GM21360 (cell line): ENCODE measurements around the gene GMCL1.
"Not testable (repeated sequence)": the region's sequence is repeated elsewhere in the genome, so short reads cannot be mapped to it uniquely, and the experiment has no call there.

ENCODE experiments used
- ATAC-seq: cut with Tn5 transposase; IDR thresholded peaks from one replicate; pipeline ENCODE4 v1.9.1; 2021; ENCODE audit warnings: mild to moderate bottlenecking, moderate library complexity; ENCODE audit not compliant: unreplicated experiment

GMCL1 gene

DNA sequence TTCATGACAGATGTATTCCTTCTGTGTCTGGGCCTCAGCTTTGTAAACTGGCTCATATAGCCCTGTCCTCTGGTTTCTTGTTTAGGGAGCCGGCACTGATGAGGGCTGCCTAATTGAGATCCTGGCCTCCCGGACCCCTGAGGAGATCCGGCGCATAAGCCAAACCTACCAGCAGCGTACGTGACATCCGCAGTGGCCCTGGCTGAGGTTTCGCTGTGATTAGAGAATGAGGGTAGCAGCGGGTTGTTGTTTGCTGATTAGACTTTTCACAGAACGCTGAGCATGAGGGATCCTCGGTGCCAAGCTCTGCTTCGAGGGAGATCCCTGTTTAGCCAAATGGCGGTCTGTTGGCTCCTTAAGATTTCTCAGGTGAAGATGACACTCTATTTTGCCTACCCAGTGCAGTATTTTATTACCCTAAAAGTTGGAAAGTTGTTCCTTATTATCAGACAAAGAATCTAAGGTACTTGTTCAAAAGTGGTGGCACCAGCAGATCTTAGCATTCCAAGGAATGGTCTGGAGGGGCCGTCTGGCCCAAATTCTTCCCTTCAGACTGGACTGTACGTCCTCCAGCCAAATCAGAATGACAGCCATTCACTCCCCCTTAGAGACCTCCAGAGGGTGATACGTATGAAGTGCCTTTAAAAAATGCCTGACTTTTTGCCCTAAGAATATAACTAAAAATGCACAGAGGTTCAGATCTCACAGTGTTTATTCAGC lies 21.5 kb upstream of the GMCL1 start:
- no peak for ATAC-seq

DNA sequence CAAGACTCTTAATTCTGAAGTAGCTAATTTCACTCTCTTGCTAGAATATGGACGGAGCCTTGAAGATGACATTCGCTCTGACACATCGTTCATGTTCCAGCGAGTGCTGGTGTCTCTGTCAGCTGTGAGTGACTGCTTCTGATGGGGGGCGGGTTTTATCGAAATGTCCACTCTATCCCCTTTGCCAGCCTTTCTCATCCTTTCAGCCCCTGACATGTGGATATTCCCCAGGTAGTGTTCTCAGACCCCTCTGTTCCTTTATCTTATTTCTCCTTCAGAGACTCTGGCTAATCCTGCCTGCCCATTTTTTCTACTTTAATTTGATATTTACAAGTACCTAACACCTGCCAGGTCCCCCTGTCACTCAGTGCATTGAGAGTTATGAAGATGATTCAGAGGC lies 18.9 kb upstream of the GMCL1 start:
- no peak for ATAC-seq

DNA sequence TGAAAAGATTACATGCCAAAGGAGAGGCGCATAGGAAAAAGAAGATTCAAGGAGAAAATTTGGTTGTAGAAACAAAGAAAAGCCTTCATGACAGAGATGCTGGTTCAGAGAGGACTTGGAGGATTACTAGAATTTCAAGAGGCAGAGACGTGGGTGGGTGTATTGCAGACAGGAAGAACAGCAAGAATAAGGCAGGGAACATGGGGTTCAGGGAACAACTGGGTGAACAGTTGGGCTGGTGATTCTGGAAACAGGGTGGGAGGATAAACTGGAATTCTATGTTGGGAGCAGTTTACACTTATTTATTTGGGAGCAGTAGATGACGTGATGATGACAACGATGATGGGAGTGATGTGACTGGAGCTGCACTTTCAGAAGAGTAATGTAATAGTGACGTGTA lies 18.4 kb upstream of the GMCL1 start:
- ATAC-seq = no peak

DNA sequence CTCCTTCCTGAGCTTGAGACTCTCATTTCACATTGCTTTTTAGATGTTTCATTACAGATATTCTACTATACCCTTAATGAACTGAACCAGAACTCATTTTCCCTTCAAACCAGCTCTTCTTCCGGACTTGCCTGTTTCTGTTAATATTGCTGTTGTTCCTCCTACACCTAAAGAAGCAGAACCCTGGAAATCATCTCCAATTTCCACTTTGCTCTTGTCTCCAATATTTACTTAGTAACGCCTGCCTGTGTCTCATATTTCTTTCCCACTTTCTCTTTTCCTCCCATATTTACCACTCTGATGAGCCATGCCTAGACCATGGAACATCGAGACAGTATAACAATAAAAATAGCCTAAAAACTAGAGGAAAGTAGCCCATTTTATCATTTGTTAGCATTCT lies 17.9 kb upstream of the GMCL1 start:
- ATAC-seq = no peak

DNA sequence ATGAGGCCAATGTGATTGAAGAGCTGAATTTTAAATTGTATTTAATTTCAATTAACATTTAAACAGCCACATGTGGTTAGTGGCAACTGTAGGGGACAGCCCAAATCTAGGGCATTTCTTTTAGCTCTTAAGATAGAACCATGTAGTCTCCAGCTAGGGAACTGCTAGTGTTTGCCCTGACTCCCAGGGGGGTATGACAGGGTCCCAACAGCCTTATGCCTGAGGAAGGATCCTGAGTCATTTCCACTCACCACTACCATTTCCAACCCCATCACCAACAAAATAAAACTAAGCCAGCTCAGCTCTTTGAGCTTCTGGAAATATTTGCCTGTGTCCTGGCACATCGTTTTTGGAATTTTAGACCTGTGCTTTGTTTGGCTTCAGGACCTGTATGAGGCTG lies 13.7 kb upstream of the GMCL1 start:
- no peak for ATAC-seq

DNA sequence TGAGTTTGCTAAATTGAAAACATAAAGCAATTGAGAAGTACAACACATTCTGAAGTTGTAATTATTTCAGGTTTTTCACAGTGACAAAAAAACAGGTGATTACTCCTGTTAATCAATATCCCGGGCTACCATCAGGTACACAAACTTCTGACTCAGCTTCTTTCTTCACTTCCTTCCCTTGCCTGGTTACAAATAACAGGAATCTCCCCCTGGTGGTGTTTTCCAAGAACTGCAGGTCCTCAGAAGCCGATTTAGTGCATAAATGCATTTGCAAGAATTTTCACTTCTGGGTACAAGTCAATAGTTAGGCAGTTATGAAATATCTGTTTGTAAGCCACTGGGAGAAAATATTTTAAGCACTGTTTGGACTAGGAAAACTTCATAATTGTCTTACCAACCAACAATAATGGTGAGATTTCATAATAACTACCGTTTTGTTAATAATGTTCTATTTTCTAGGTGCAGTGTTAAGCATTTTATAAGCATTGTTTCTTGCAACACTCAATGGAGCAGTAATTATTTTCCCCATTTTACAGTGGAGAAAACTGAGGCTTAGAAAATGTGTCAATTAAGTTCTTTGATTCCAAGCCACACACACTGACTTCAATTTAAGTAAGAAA lies 12.4 kb upstream of the GMCL1 start:
- no peak for ATAC-seq

DNA sequence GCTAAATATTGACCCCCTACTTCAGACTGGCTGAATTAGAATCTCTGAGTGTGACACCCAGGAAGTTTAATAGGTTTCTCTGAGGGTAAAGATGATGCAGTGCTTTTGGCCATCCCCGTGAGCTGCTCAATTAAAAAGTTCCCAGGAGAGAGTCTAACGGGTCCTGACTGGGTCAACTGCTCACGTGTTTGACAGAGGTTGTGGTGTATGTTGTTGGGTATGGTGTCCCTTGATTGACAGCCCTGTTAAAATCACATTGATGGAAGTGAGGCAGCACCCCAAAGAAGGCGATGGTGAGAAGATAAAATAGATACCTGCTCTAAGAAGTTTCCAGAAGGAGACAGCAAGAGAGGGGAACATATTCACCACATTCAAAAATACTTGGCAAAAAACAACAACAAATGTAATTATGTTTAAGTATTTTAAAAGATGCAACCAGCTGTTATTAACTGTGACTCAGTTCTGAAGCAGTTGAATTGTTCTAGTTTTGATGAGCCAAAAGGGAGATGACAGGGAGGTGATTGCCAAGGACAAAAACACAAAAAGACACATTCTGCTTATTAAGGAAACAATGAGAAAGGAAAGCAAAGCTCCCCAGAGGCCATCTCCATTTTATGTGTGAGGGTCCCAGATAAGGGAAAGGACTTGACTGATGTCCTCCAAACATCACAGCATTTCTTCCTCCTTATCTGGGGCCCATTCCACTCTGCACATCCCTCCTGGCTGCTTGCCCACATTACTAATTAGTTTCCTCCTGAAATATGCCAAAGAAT lies 11.5 kb upstream of the GMCL1 start:
- no peak for ATAC-seq

DNA sequence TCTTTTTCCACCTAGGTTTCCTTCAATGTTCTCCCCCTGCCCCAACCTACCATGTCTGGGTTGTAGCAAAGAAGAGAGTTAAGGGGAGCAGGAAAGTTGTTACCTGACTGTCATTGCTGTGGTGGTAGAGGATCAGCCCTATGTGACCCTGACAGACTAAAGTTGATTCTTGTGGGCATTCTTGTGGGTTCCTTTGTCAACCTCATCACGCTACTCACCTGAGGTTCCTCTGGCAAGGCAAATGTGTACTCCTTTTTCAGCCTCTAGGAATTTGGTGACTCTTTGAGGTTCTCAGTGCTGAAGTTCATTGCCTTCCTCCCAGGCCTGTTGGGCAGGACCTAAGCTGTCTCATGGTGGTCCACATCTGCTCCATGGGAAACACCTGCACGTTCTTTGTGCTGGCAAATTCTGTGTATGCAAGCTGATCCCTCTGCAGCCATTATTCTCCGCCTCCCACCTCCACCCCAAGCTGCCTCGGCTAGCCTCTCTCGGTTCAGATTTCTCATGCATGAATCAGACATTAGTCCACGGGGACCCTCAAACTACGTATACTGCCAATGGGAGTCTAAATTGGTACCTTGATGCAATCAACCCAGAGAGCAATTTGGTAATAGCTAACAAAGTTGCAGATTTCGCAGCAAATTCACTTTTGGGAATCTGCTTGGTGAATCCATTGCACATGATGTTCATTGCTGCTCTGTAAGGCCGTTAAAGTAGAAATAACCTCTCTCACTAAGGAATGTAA lies 1.5 kb upstream of the GMCL1 start:
- no peak for ATAC-seq

DNA sequence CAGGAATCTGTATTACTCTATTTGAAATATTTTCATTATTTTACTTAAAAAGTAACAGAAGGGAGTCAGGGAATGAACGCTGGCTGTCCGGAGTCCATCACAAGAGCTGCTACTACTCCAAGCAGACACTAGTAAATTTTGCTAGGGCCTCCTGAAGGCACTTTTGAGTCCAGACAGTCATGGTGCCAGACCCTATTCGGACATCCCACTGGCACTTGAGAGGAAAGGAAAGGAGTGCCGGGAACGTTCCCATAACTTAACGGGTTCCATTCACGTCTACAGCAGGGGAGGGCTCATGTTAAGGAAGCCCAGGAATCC lies 563 bp upstream of the GMCL1 start:
- ATAC-seq = peak; percentile 5

DNA sequence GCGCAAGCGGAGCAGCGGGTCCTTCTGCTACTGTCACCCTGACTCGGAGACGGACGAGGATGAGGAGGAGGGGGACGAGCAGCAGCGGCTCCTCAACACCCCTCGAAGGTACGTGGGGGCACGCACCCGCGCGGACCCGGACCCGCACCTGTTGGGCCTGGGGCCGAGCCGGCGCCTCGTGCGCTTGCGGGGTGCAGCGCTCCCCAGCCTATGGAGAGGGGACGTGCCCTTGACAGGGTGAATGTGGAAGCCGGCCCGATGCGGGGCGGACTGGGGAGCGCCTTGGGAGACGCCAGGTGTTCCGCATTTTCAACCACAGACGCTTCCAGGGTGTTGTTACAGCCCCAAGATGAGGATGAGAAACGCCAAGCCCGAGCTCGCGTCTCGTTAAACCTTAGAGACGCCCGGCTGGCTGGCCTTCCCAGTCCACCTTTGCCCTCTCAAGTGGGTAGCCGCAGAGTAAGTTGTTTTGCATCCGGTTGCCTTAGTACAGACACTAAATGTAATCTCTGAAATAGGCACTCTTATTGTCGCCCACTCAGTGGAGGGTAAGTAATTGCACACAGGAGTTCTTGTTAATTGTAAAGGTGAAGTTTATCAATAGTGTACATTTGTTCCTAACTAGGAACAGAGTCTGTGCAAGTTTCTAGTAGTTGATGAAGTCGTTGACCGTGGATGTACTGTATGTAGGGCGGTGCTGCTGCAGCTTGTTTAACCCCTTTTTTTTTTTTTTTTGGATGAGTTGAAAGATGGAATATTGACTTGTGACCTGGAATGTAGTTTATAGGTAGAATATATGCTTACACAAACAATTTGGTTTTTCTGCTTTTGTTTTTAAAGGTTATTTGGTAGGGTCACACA lies 815 bp downstream of the GMCL1 start:
- peak; percentile 25 for ATAC-seq

DNA sequence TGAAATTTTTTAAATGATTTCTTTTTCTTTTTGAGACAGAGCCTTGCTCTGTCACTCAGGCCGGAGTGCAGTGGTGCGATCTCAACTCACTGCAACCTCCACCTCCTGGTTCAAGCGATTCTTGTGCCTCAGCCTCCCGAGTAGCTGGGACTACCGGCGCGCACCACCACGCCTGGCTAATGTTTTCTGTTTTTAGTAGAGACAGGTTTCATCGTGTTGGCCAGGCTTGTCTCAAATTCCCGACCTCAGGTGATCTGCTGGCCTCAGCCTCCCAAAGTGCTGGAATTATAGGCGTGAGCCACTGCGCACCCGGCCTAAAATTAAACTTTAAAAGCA lies 1.4 kb downstream of the GMCL1 start:
- not testable (repeated sequence) for ATAC-seq

DNA sequence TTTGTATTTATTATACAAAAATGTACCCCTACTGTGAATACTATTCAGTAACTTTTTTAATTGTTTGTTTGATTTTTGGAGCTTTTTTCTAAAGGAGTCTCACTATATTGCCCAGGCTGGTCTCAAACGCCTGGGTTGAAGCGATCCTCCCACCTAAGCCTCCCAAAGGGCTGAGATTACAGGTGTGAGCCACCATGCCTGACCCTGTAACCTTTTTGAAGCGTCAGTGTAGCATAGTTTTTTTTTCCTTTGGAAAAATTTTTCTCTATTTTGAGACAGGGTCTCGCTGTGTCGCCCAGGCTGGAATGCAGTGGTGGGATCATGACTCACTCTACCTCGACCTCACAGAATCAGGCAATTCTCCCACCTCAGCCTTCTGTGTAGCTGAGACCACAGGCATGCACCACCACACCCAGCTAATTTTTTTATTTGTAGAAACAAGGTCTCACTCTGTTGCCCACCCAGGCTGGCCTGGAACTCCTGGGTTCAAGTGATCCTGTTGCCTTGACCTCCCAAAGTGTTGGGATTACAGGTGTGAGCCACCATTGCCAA lies 2.0 kb downstream of the GMCL1 start:
- ATAC-seq = no peak

DNA sequence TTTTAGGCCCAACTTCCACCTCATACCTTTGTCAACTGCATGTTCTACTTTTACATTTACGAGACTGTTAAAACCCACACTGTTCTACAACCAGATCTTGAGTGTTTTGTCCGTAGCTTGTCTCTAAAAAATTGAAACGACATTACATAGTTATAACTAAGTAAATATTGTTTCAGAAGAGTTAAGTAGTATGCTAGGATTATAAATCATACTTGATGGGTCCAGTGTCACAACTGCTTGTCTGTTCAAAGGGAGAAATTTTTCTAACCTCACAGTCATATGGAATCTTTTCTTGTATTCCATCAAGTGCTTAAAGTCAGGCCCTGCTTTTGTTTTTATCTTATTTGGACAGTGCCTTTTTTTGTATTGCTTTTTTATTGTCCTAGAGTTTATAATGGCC lies 4.3 kb downstream of the GMCL1 start:
- ATAC-seq = no peak

DNA sequence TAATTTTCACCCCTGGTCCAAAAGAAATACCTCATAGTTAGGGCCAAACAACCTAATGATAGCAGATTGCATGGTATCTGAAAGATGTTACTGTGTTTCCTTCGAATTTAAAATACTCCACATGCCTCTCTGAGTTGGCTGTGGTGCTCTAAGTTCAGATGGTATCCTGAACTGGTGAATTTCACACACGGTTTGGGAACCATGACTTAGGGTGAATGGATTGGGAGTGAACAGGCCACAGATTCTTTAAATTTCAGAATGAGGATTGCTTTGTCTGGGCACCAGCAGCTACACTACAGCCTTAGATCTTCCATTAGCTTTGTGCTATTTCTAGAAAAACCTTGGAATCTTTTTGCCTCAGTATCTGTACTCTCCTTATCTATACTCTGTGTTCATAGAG lies 6.2 kb downstream of the GMCL1 start:
- no peak for ATAC-seq

DNA sequence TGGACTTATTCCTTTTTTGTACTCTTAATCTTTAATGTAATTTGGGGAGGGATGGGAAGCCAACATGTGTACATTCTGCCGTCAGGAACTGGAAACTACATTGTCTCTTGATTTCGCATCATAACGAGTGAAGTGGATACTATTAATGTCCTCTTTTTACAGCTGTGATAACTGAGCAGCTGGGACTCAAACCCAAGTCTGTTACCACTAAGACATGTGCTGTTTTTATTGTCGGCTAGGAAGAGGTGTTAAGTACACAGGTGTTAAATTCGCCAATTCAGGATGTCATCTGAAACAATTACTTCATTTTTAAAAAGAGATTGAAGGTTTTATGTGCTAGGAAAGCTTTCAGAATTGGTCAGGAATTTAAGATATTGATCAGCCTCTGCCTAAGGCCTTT lies 6.9 kb downstream of the GMCL1 start:
- ATAC-seq = no peak

DNA sequence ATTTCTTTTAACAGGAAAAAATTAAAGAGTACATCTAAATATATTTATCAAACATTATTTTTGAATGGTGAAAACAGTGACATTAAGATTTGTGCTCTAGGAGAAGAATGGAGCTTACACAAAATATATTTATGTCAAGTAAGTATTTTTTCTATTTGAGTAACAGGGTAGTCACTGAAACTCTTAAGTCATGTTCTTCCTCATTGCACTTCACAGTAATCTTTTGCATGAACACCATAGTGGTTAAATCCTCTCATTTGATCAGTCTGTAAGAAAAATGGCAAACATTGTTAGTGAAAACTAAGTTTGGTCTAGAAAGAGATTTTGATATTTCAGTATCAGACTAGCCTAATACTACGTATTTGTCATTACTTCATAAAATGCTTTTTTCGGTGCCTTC lies 8.1 kb downstream of the GMCL1 start:
- no peak for ATAC-seq

DNA sequence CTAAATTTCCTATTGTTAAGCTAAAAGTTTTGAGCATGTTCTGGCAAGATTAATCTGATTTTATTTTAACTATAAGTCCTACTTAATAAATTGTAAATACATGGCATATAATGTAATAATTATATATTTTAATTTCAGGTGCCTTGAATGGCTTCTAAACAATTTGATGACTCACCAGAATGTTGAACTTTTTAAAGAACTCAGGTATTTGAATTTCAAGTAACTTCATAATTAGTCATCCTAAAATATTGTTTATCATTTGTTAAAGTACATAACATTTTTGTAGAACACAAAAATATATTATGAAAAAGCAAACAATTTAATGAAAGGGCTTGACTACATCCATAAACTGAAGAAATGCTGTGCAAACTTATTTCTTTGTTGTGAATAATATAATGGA lies 14.5 kb downstream of the GMCL1 start:
- no peak for ATAC-seq

DNA sequence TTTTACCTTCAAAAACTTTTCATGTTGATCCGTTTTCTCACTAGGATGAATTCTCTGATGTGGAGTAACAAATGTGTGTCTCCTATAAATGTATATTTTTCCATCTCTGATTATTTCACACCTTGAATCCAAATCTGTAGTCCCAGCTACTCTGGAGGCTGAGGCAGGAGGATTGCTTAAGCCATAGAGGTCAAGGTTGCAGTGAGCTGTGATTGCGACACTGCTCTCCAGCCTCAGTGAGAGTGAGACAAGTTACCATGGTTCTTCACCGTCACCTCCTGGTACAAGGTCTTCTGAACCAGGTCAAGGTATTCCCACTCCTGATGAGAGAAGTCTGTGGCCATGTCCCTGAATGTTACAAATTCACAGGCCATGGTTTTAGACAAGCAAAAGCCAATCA lies 15.1 kb downstream of the GMCL1 start:
- ATAC-seq = no peak

DNA sequence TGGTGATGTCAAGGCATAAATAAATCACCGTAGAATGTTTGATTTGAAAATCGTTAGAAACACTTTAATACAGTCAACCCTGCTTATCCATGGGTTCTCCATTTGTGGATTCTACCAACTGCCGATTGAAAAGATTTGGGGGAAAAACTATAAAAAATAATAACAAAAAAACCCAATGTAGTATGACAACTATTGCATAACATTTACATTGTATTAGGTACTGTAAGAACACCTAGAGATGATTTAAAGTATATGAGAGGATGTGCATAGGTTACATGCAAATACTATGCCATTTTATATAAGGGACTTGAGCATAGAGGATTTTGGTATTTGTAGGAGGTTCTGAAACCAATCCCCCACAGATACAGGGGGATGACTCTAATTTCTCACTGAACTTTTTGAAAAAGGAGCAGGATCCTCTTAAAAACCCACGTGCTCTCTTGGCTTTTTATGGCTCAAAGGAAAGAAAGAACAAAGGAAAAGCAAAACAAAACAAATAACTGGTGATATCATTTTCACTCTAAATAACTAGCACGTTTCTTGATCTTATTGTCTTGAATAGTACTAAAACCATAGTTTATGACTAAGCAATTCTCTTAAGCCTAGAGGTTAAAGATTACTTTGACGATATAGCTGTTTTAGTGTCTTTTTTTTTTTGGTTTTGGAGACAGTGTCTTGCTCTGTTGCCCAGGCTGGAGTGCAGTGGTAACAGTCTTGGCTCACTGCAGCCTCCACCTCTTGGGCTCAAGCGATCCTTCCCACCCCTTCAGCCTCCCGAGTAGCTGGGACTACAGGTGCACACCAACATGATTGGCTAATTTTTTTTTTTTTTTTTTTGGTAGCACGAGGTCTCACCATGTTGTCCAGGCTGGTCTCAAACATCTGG lies 17.0 kb downstream of the GMCL1 start:
- no peak for ATAC-seq
